GM18505 (cell line): Measurements from ENCODE around the gene COL26A1.

ENCODE experiments used
- ATAC-seq: cut with Tn5 transposase; IDR thresholded peaks from one replicate; pipeline ENCODE4 v1.9.1; 2021; ENCODE audit not compliant: unreplicated experiment
- POLR2A ChIP-seq: IDR thresholded peaks from 4 replicates; pipeline ENCODE4 v1.6.1; 2011; ENCODE audit warnings: borderline replicate concordance; ENCODE audit not compliant: insufficient read depth, insufficient read length; ENCODE audit errors: extremely low read depth

The COL26A1 gene

GRCh38 chr7:101527844-101528667 lies 165.4 kb downstream of the COL26A1 start:
- no peak for ATAC-seq
- TF ChIP-seq POLR2A: no peak

GRCh38 chr7:101529560-101529959 lies 166.9 kb downstream of the COL26A1 start:
- no peak for ATAC-seq

GRCh38 chr7:101531726-101532357 lies 169.2 kb downstream of the COL26A1 start:
- no peak for ATAC-seq
- no peak for TF ChIP-seq POLR2A

More at GRCh38 chr7:101529560-101529959, 166.9 kb downstream of the COL26A1 start:
- TF ChIP-seq POLR2A: no peak

- ATAC-seq: no peak
- no peak for TF ChIP-seq POLR2A
These were observed 169.9 kb downstream of the COL26A1 start for GRCh38 chr7:101532400-101533102.

GRCh38 chr7:101533103-101533465 lies 170.4 kb downstream of the COL26A1 start:
- ATAC-seq: no peak
- TF ChIP-seq POLR2A: no peak

GRCh38 chr7:101534015-101534803 lies 171.5 kb downstream of the COL26A1 start:
- no peak for ATAC-seq
- no peak for TF ChIP-seq POLR2A

- ATAC-seq: no peak
These were observed 172.2 kb downstream of the COL26A1 start for GRCh38 chr7:101534873-101535272.

GRCh38 chr7:101535351-101535751 lies 172.7 kb downstream of the COL26A1 start:
- no peak for ATAC-seq
- TF ChIP-seq POLR2A: no peak

More at GRCh38 chr7:101534873-101535272, 172.2 kb downstream of the COL26A1 start:
- TF ChIP-seq POLR2A: no peak

- ATAC-seq: no peak
- no peak for TF ChIP-seq POLR2A
These were observed 173.6 kb downstream of the COL26A1 start for GRCh38 chr7:101536232-101536631.

- no peak for TF ChIP-seq POLR2A
- ATAC-seq: no peak
These were observed 174.0 kb downstream of the COL26A1 start for GRCh38 chr7:101536668-101537067.

GRCh38 chr7:101537205-101537604 lies 174.5 kb downstream of the COL26A1 start:
- TF ChIP-seq POLR2A: no peak
- no peak for ATAC-seq

- no peak for TF ChIP-seq POLR2A
- no peak for ATAC-seq
These were observed 175.4 kb downstream of the COL26A1 start for GRCh38 chr7:101537935-101538595.
